KMS-11 (cell line): Measurements from ENCODE around the gene HOXB2.

Experiments used
- H2AFZ ChIP-seq: fragments of 200-600 bp; sonication (generic); 2 replicates; pipeline ENCODE4 v1.6.1; 2016; ENCODE audit warnings: antibody characterized with exemption, mixed run types, low read depth
- H3K27ac ChIP-seq: fragments of 200-600 bp; sonication (generic); 2 replicates; pipeline ENCODE4 v1.6.1; 2016; ENCODE audit warnings: mild to moderate bottlenecking, mixed run types
- H3K27me3 ChIP-seq: fragments of 200-600 bp; sonication (generic); 2 replicates; pipeline ENCODE4 v1.6.1; 2017; ENCODE audit warnings: mild to moderate bottlenecking, low read depth, mixed run types, moderate library complexity; ENCODE audit not compliant: insufficient read depth
- H3K36me3 ChIP-seq: fragments of 200-600 bp; sonication (generic); 2 replicates; pipeline ENCODE4 v1.6.1; 2017; ENCODE audit warnings: mild to moderate bottlenecking, mixed run types; ENCODE audit not compliant: insufficient read depth
- H3K4me1 ChIP-seq: fragments of 200-600 bp; sonication (generic); 2 replicates; pipeline ENCODE4 v1.6.1; 2016; ENCODE audit warnings: mild to moderate bottlenecking, low read depth, mixed run types; ENCODE audit not compliant: poor library complexity, severe bottlenecking
- H3K4me2 ChIP-seq: fragments of 200-600 bp; sonication (generic); 2 replicates; pipeline ENCODE4 v1.7.0; 2016; ENCODE audit warnings: mild to moderate bottlenecking, mixed run types
- H3K4me3 ChIP-seq: fragments of 200-600 bp; sonication (generic); IDR thresholded peaks from 2 replicates; pipeline ENCODE4 v1.6.1; 2017; ENCODE audit warnings: low read depth, low read length, mixed read lengths; ENCODE audit not compliant: insufficient read depth
- H3K79me2 ChIP-seq: fragments of 200-600 bp; sonication (generic); 2 replicates; pipeline ENCODE4 v1.6.1; 2016; ENCODE audit warnings: low read depth, mixed run types; ENCODE audit not compliant: insufficient read depth
- H3K9ac ChIP-seq: fragments of 200-600 bp; sonication (generic); 2 replicates; pipeline ENCODE4 v1.6.1; 2016; ENCODE audit warnings: mild to moderate bottlenecking, mixed run types
- H4K20me1 ChIP-seq: fragments of 200-600 bp; sonication (generic); 2 replicates; pipeline ENCODE4 v1.6.1; 2016; ENCODE audit warnings: mild to moderate bottlenecking, mixed run types; ENCODE audit not compliant: insufficient read depth
- TF ChIP-seq, protein P1 (sequence below): fragments of 200-600 bp; sonication (generic); conservative IDR thresholded peaks from 2 replicates; pipeline ENCODE4 v1.6.1; 2017; ENCODE audit warnings: low read depth, mild to moderate bottlenecking, antibody characterized with exemption, low read length, moderate library complexity, mixed read lengths

Gene HOXB2

DNA sequence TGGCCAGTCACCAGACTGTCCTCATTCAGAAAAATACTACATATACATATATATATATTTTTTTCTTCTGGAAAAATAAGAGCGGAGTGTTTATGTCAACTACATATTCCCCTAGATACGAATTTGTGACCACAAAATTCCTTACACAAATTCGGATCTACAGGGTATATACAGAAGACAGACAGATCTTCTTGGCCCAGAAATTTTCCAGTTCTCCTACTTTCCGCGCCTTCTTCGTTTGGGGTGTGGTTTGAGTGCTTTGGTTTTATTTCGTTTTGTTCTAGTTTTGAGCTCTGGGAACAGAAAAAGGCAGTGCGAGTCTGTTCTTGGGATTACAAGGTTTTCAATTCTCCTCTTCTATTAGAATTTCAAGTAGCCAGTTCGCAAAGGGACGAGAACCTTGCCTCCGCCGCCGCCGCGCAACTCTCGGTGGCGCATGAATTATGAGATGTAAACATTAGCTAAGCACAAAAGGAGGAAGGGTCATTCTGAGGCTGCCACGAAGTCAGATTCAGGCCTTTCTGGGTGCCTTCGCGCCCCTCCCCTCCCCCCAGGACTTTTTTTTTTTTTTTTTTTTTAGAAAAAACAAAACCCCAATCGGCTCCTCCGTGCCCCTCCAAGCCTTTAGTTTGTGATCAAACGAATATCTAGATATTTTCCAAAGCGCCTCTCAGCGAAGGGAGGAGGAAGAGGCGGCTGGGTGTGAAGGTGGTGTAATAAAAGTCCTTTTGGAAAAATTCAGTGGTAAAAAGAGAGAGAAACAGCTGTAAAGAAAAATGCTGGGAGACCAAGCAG lies 35.0 kb upstream of the HOXB2 start:
- Histone ChIP-seq H3K27ac (no peak overlapping the region), H3K36me3 (no peaks in the 10 kb centered on the region), H3K9ac (no peak overlapping the region), H2AFZ (no peak overlapping the region), H3K27me3 (no peaks in the 10 kb centered on the region; the same call in 1 of the 2 replicates), H3K79me2 (no peaks in the 10 kb centered on the region), H3K4me1 (peaks cover 6% of the 10 kb centered on the region), H3K4me3 (no peak overlapping the region), H4K20me1 (no peaks in the 10 kb centered on the region), H3K4me2 (no peak overlapping the region)
- TF ChIP-seq, protein P1, sequence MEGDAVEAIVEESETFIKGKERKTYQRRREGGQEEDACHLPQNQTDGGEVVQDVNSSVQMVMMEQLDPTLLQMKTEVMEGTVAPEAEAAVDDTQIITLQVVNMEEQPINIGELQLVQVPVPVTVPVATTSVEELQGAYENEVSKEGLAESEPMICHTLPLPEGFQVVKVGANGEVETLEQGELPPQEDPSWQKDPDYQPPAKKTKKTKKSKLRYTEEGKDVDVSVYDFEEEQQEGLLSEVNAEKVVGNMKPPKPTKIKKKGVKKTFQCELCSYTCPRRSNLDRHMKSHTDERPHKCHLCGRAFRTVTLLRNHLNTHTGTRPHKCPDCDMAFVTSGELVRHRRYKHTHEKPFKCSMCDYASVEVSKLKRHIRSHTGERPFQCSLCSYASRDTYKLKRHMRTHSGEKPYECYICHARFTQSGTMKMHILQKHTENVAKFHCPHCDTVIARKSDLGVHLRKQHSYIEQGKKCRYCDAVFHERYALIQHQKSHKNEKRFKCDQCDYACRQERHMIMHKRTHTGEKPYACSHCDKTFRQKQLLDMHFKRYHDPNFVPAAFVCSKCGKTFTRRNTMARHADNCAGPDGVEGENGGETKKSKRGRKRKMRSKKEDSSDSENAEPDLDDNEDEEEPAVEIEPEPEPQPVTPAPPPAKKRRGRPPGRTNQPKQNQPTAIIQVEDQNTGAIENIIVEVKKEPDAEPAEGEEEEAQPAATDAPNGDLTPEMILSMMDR: no peak

DNA sequence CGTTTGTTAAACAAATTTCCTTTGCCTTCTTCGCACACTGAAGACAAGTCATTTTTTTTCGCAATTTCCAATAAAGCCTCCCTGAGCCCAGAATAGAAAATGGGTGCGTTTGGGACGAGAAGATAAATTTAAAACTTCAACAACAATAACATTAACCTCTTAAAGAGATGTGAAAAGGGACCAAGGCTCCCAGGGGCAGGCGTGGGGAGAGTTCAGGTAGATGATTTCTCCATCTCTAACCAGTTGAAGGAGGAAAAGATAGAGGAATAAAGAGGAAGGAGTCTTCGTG lies 34.5 kb upstream of the HOXB2 start:
- H3K4me1 ChIP-seq: peaks cover 6% of the 10 kb centered on the region

DNA sequence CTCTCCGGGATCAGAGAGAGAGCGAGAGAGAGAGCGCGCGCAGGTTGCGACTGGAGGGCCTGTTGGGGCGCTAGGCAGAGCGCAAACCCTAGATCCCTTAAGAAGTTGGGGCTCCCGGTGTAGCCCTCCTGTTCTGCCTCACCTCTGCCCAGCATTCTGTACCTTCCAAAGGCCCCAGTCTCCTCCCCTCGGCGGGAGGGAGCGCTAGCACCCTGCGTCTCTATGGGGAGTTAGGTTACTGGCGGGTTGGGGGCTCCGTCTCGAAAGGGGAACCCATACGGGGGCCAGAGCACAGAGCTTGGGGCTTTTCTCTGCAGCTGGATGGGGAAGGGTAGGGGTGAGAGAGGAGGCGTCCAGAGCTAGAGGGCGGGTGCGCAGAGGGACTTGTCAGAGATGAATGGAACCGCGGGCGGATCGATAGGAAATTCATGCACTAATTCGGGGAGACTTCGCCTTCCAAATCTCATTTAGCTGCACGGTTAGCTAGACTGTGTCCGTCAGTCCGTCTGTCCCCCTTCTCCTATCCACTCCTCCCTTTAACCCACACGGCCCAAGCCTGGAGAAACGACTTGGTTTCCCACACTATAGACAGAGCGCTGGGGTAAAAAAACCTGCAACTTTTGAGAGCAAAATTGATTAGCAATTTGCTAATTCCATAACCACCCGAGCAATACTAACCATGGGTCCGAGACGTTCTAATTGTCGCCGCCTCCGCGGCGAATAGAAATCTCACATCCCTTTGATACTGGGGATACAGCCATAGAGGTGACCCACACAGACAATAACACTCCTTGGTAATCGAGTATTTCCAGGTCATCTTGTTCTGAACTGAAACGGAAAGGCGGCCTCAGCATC lies 33.9 kb upstream of the HOXB2 start:
- H3K27ac ChIP-seq: no peak overlapping the region
- TF ChIP-seq, protein P1: no peak

More for the DNA sequence above, 34.5 kb upstream of the HOXB2 start:
- Histone ChIP-seq H3K4me2 (no peak overlapping the region), H3K9ac (no peak overlapping the region), H3K79me2 (no peaks in the 10 kb centered on the region), H3K4me3 (no peak overlapping the region), H4K20me1 (no peaks in the 10 kb centered on the region), H2AFZ (no peak overlapping the region), H3K36me3 (no peaks in the 10 kb centered on the region), H3K27ac (no peak overlapping the region), H3K27me3 (no peaks in the 10 kb centered on the region; the same call in 1 of the 2 replicates)
- TF ChIP-seq, protein P1: no peak

DNA sequence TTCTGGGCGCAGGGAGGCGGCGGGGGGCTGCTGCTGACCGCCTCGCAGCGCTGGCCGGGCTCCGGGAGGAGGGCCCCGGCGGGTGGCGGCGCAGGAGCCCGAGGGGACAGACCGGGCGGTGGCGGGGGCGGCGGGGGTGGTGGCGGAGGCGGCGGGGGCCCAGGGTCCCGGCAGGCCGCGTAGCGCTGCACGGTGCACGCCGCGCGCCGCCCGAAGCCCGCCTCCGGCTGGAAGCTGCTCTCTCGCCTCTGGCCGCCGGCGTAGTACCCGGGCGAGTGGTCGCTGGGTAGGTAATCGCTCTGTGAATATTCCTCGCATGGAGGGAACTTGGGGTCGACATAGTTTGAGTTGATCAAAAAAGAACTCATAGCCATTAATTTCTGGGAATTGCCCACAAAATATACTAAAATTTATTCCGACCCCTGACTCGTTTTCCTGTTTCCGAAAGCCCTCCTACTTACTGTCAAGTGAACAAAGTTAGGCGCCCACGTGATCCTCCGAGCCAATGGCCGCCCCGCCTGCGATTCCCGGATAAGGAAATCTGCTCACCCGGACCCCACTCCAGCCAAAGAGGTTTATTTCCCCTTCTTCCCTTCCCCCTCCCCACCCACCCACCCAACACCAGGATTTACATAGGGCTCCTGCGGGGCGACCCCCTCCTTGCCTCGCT lies 33.2 kb upstream of the HOXB2 start, which contains the start of gene HOXB4:
Gene HOXB4, minus strand, starts transcription at position 405 of the 670 bp plus-strand sequence. Its CDS starts 31 bp downstream, at position 374.
- Histone ChIP-seq H3K4me1 (peaks cover 6% of the 10 kb centered on the region), H3K36me3 (no peaks in the 10 kb centered on the region), H3K27me3 (no peaks in the 10 kb centered on the region; the same call in 1 of the 2 replicates), H3K4me3 (no peak within 1 kb of the TSS), H3K4me2 (peak within 1 kb of the TSS; percentile 51), H3K27ac (no peak within 1 kb of the TSS), H3K79me2 (no peaks in the 10 kb centered on the region), H4K20me1 (no peaks in the 10 kb centered on the region), H3K9ac (peak within 1 kb of the TSS; percentile 42; the same call in 1 of the 2 replicates), H2AFZ (peak within 1 kb of the TSS; percentile 41; the same call in 1 of the 2 replicates)
- TF ChIP-seq, protein P1: no peak

More for the DNA sequence above, 33.9 kb upstream of the HOXB2 start:
- H2AFZ ChIP-seq: peak overlapping the region; percentile 41; the same call in 1 of the 2 replicates
- H3K4me1 ChIP-seq: peaks cover 6% of the 10 kb centered on the region
- H3K27me3 ChIP-seq: no peaks in the 10 kb centered on the region; the same call in 1 of the 2 replicates
- H3K36me3 ChIP-seq: no peaks in the 10 kb centered on the region
- H4K20me1 ChIP-seq: no peaks in the 10 kb centered on the region
- no peak overlapping the region for H3K9ac ChIP-seq
- H3K4me2 ChIP-seq: no peak overlapping the region
- no peaks in the 10 kb centered on the region for H3K79me2 ChIP-seq
- H3K4me3 ChIP-seq: no peak overlapping the region
